Measurements from ENCODE around the gene PTPRT.

DNA sequence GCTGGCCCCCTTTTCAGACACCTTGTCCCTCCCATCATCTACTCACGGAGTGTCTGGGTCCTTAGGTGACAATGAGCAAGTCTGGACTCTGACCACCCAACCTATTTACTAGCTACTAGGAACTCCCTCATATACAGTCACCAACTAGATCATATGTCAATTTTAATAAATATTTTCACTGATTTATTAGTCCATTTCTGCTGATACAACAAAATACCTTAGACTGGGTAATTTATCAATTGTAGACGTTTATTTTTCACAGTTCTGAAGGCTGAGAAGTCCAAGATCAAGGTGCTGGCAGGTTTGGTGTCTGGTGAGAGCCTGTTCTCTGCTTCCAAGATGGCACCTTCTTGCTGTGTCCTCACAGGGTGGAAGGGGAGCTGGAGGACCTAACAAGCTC lies 229.7 kb downstream of the PTPRT start:
- TF ChIP-seq CTCF (conservative IDR thresholded peaks at IDR 0.05; ENCODE audit: low read depth, low read length) (no peak), EZH2 (IDR thresholded peaks at IDR 0.05; ENCODE audit: low read length, unreplicated experiment) (no peak), EZH2phosphoT487 (IDR thresholded peaks at IDR 0.05; ENCODE audit: borderline replicate concordance, low read length) (no peak)

Measured in PC-3 (cell line).